ENCODE data around the gene DDX1.

The DDX1 gene

DNA sequence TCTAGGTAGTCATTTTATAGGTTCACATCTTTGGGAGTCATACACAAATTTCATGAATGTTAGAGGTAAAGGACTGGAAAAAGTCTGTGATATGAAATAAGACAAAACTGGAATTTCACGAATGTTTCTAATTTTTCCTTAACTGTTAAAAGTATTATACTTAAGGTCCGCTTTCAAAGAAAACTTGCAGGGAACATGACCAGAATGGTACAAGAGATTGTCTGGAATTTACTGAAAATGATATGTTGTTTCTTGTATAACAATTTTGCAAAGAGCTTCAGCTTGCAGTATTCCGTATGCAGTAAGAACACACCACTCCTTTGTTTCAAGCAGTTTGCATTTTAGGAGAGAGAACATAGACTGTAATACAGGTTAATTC, 1.6 kb downstream of the DDX1 start:
- DNase-seq (ENCODE audit: low read depth in 2 of 2): no peak
- H3K4me3 ChIP-seq (replicated peaks in 1 of 2; ENCODE audit: low read depth in 2 of 2, low read length in 2 of 2): peak overlapping the region in 1 of 2 donors; percentile 95
- TF ChIP-seq CTCF (IDR thresholded peaks at IDR 0.05; ENCODE audit: low read depth, low read length): no peak

- no peak for DNase-seq (ENCODE audit: low read depth in 2 of 2)
- TF ChIP-seq CTCF (IDR thresholded peaks at IDR 0.05; ENCODE audit: low read depth, low read length): no peak
Measured at GRCh38 chr2:15594291-15595256, 2.9 kb downstream of the DDX1 start.

DNA sequence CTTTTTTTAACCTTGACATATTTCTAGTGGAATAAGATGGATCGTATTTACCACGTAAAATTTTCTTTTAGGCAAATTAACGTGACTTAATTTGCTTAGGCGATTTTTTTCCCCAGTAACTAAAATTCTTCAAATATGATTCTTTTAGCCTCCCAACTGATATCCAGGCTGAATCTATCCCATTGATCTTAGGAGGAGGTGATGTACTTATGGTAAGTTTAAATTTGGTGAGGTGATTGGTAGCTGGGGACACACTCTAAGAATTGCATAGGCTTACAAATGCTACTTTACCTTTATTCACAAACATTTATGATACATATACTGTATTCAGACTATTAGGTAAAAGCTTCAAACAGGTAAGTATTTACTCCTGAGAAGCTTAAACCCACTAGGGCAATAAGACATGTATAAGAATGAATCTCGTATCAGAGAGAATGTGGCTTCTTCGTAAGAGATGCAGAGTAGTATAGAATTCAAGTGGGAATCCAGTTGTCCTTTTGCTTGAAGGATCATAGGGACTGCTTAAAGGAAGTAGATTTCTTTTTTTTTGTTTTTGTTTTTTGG, 3.8 kb downstream of the DDX1 start:
- no peak overlapping the region for H3K4me3 ChIP-seq (replicated peaks in 1 of 2; ENCODE audit: low read depth in 2 of 2, low read length in 2 of 2)
- DNase-seq (ENCODE audit: low read depth in 2 of 2): no peak
- TF ChIP-seq CTCF (IDR thresholded peaks at IDR 0.05; ENCODE audit: low read depth, low read length): no peak

More at GRCh38 chr2:15594291-15595256, 2.9 kb downstream of the DDX1 start:
- H3K4me3 ChIP-seq (replicated peaks in 1 of 2; ENCODE audit: low read depth in 2 of 2, low read length in 2 of 2): no peak overlapping the region

GRCh38 chr2:15595936-15596335, 4.3 kb downstream of the DDX1 start:
- no peak for TF ChIP-seq CTCF (IDR thresholded peaks at IDR 0.05; ENCODE audit: low read depth, low read length)
- no peak for DNase-seq (ENCODE audit: low read depth in 2 of 2)
- no peak overlapping the region for H3K4me3 ChIP-seq (replicated peaks in 1 of 2; ENCODE audit: low read depth in 2 of 2, low read length in 2 of 2)

GRCh38 chr2:15596350-15596749, 4.7 kb downstream of the DDX1 start:
- H3K4me3 ChIP-seq (replicated peaks in 1 of 2; ENCODE audit: low read depth in 2 of 2, low read length in 2 of 2): no peak overlapping the region
- no peak for DNase-seq (ENCODE audit: low read depth in 2 of 2)
- no peak for TF ChIP-seq CTCF (IDR thresholded peaks at IDR 0.05; ENCODE audit: low read depth, low read length)

DNA sequence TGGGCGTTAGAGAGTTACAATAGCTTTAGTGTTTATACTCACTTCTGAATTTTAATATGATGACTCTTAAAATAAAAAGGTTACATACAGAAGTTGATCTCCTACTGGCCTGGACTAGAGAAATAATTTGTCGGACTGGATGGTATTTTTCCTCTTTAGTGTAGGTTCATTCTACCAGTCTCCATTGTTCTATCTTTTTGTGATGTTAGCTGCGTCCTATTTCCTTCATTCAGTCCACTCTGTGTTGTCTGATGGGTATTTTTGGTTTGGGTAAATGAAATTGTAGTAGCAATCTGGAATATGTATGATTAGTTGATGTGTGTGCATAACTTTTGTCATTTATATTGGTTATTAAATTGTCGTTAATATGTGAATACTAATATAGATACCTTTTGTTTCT, 5.3 kb downstream of the DDX1 start:
- no peak for DNase-seq (ENCODE audit: low read depth in 2 of 2)
- no peak for TF ChIP-seq CTCF (IDR thresholded peaks at IDR 0.05; ENCODE audit: low read depth, low read length)
- no peak overlapping the region for H3K4me3 ChIP-seq (replicated peaks in 1 of 2; ENCODE audit: low read depth in 2 of 2, low read length in 2 of 2)
